Bone marrow (tissue), 2 donors: Measurements from ENCODE around the gene SEPTIN10.
A peak's percentile ranks its signal among the peaks of the same experiment; 100 is the strongest.

Experiments
- DNase-seq, 2 donors: peaks; one replicate each; lab custom pipeline; 2025; lab: John Stamatoyannopoulos, UW

The SEPTIN10 gene

DNA sequence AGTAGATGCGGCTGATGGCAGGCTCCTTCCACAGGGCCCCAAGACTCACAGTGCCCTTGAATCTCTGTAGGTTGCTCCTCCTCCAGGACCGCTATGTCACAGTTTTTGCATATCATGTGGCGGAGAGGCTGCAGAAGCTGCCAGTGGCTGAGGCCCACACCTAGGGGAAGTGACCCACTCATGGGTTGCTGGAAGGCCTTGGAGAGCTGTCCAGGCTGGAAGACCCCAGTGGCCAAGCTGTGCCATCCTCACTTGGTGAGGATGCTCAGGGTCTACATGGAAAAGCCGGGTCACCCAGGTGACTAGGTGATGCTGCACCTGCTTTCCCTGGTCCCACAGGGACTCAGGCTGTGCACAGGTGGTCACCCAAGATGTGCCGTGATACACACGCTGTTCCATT lies 90.6 kb downstream of the SEPTIN10 start:
- DNase-seq, result no peak

GRCh38 chr2:109522063-109522374 lies 91.7 kb downstream of the SEPTIN10 start:
- no peak for DNase-seq

DNA sequence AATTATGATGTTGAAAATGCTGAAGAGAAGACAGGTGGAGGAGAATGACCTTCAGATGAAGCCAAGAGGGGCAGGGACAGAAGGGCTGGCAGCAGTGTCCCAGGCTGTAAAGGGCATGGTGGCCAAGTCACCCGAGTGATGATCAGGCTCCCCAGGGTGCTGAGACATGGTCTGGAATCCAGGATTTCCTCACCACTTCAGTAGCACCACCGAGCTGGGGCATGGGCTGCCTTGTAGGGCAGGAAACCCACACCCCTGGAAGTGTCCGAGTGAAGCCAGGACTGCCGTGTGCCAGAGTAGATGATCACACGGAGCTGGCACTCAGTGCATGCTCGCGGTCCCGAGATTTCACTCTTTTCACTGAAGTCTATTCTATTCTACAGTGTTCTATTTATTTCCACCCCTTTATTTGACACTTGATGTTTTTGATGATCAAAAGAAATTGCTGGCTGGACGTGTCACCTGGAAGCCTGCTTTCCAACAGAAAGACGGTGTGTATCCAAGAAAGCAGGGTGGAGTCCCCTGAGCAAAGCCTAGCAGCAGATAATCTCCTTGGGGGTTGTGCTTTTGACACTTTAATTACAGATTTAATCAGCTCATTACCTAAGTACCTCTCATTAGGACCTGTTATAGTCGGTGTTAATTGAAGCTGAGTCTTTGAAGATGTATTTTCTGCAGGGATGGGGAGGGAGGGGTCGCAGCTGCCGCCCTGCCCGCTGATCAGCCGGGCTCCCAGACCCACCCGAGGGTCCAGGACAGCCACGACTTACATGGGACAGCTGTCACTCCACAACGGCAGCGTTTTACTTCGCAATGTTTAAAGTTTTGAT lies 92.3 kb downstream of the SEPTIN10 start:
- DNase-seq, result no peak

- DNase-seq, result no peak
Observed at GRCh38 chr2:109519513-109519912, 94.3 kb downstream of the SEPTIN10 start.

GRCh38 chr2:109517118-109517889 lies 96.5 kb downstream of the SEPTIN10 start:
- no peak for DNase-seq

DNA sequence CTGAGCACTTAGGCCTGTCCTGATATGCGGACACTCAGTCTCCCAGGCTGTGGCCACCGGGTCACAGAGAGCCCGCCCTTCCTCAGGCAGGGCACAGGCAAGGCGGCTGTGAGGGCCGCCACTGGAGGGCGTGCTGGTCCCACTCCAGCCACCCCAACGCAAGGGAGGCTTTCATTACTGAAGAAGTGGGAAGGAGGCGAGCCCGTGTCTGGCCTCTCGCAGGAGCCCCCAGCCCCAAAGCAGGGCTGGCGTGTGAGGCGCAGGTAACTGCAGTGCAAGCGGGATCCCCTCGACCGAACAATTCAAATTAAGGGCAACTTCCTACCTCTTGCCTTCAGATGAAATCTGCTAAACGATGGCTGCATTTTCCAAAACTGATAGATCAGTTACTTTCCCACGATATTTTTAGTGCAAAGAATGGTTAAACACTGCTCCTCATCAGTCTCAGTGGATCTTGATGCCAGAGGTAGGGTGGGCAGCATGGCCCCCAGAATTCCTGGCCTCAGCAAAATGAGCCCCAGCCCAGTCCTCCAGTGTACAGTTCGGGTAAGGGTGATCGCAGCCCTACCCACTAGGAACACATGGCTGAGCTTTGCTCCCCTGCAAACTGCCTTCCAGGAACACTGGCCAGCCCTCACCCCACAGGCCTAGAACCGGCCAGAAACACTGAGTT lies 97.2 kb downstream of the SEPTIN10 start:
- DNase-seq, result no peak

DNA sequence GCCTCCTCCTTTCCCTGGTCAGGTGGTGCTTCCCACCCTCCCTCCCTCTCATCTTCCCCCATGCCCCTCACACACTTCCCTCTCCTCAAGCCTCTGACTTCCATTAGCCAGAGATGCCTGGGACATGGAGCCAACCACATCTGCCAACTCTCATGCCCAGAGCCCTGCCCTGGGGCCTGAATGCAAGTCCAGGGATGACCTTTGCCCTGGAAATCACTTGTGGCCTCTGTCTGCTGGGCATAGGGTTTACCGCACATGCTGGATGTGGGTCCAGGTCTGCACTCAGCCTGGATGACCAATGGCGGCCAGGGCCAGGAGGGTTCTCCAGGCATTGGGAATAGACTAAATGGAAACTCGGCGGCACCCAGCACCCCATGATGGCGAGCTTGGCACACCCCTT lies 98.9 kb downstream of the SEPTIN10 start:
- DNase-seq, result no peak

DNA sequence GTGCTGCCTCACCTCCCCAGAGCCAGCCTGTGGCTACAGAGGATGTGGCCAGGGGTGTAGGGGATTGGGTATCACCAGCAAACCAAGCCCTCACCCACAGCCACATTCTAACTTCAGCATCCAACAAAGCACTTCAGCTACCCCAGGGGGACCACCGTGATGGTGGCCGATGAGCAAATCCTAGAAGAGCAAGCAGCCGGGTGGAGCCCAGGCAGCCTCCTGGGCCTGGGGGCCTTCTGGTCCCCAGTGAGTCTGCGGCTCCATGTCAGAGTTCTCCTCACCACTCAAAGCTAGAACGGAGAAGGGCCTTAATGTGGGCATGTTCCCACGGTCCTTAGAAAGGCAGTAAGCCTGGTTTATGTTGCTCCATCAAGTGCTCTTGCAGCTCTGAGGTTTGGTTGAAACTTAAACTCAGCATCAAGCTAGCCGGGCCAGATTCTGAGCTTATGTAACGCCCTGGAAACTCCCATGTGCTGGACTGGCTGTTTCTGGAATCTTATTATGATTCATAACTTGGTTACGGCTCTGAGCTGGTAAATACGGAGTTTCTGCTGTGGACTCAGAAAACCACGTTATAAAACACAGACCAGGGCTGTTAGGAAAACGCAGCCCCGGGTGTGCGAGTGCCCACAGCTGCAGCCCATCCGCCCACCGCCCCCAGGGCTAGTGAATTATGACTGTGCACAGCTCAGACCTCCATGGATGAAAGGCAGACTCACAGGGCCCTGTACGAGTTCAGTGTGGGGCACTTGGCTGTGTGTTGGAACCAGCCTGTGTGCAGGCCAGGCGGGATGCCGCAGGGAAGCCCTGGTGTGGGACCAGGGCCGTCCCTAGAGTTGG lies 99.8 kb downstream of the SEPTIN10 start:
- no peak for DNase-seq

- no peak for DNase-seq
Observed at GRCh38 chr2:109513230-109513629, 100.5 kb downstream of the SEPTIN10 start.

- no peak for DNase-seq
Observed at GRCh38 chr2:109512076-109512475, 101.7 kb downstream of the SEPTIN10 start.

DNA sequence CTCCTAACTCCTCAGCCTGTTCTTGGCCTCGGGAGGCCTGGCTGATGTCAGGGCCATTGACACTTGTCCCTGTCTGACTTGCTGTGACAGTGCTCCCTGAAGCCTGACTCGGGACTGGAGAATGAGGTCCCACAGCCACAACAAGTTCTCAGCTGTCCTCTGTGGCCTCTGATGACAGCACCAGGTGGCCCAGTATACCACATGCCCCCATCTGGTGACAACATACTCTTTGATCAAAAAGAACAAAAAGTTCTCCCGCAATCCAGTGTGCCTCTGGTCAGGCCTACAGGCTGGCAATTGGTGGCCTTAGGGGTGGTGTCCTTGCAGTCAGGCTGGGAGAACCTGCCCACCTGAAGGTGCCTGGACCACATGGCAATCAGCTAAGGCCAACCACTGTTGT lies 102.6 kb downstream of the SEPTIN10 start:
- DNase-seq, result no peak

- peak; percentile 59 to 63 for DNase-seq
Observed at GRCh38 chr2:109510136-109511028, 103.4 kb downstream of the SEPTIN10 start.

GRCh38 chr2:109508556-109508955 lies 105.2 kb downstream of the SEPTIN10 start:
- no peak for DNase-seq

DNA sequence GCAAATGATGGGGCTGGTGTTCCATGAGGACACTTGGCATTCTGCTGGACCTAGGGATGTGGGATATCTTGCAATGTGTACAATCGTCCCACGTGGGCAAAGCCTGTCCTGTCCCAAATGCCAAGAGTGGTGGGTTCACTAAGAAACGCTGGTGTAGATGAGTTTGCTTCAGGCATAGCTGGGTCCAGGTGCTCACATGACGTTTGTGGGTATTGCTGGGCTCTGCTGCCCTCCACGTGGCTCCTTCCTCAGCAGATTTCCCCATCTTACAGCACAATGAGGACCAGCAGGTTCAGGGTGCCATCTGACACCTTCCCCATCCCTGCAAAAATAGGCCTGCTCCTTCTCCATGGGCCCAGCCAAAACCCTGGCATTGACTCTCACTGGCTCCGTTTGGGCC lies 105.9 kb downstream of the SEPTIN10 start:
- DNase-seq, result no peak

DNA sequence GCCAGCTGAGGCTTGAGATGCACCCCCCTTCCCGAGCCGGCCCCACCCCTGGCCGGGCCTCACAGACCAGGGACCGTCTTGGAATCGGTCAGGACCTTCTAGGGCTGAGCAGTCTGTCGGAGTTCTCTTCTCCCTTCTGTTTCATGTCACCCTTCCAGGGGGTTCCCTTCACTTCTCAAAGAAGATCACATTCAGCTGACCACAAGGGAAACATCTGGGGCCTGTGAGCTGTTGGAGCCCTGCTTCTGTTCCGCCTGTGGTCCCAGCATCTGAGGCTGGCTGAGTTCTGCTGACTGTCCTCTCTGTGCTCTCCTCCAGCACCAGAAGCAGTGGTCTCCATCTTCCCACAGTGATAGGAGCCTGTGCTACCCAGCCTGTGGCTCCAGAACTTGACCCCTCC lies 106.5 kb downstream of the SEPTIN10 start:
- peak in 1 of 2 donors; percentile 88 for DNase-seq

DNA sequence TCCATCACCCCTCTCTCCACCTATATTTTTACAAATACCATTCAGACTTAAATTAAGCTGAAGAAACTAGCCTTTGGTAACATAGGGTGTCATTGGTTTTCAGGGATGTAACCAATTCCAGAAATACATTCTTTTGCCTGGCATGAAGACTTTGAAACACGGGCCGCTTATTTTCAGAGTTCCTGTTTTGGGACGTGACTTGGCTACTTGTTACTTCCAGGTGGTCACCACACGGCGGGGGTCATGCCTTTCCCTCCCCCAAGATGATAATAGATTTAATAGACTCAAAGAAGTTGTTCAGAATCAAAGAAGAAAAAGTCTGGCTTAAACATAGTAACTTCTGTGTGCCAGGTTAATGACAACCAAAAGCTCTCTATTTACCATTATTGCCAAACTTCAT lies 110.6 kb downstream of the SEPTIN10 start:
- no peak for DNase-seq

- no peak for DNase-seq
Observed at GRCh38 chr2:109501461-109501860, 112.3 kb downstream of the SEPTIN10 start.

DNA sequence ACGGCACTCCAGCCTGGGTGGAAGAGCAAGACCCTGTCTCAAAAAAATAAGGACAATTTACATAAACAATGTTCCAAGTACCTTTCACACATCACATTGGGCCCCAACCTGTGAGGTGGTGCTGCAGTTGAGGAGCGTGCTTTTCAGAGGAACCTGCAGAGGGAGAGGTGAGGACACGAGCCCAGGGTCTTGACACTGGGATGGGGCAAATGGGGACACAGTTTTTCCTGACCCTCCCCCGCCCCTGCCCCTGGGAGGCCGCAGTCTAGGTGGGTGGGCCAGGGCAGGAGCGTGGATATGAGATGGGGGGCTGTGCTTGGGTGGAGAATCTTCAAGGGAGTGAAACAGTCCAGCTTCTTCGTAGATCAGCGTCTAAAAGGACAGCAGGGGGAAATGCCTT lies 112.9 kb downstream of the SEPTIN10 start:
- DNase-seq, result no peak

GRCh38 chr2:109499566-109499965 lies 114.2 kb downstream of the SEPTIN10 start:
- peak in 1 of 2 donors; percentile 22 for DNase-seq

GRCh38 chr2:109498906-109499305 lies 114.9 kb downstream of the SEPTIN10 start:
- no peak for DNase-seq
